Gastroesophageal sphincter (tissue), 4 donors: ENCODE measurements around the gene IQCM. TPM values are rescaled to one million over a fixed set of nuclear protein-coding genes. Genes with fewer than 3 reads are reported as not detected.

Source experiments
- ATAC-seq: fragments of 150-250 bp; one replicate; pipeline ENCODE4 v1.9.1; 2016; ENCODE audit warnings: mild to moderate bottlenecking, moderate library complexity
- H3K27ac ChIP-seq, 4 donors: fragments of 200-600 bp; sonication (generic) in 3 of 4; 1 replicate in 3 of 4; 2 replicates in 1 of 4; pipeline ENCODE4 v1.5.1; 2016 to 2019
- H3K27me3 ChIP-seq: fragments of 200-600 bp; sonication (generic); one replicate; pipeline ENCODE4 v1.5.1; 2019
- H3K36me3 ChIP-seq, 2 donors: fragments of 200-600 bp; sonication (generic); one replicate each; pipeline ENCODE4 v1.5.1; 2019; ENCODE audit warnings: control low read depth in 1 of 2
- H3K4me1 ChIP-seq, 3 donors: fragments of 200-600 bp; sonication (generic); 1 replicate in 2 of 3; 2 replicates in 1 of 3; pipeline ENCODE4 v1.5.1; 2016 to 2019; ENCODE audit warnings: control low read depth in 2 of 3
- H3K4me3 ChIP-seq, 2 donors: fragments of 200-600 bp; sonication (generic); one replicate each; pipeline ENCODE4 v1.5.1; 2019; ENCODE audit warnings: mild to moderate bottlenecking in 1 of 2, moderate library complexity in 1 of 2
- H3K9me3 ChIP-seq, 3 donors: fragments of 200-600 bp; sonication (generic); one replicate each; pipeline ENCODE4 v1.5.1; 2017 to 2019; ENCODE audit warnings: control low read depth in 2 of 3
- EP300 ChIP-seq: sonication (generic); formaldehyde crosslinking; IDR thresholded peaks from one replicate; pipeline ENCODE4 v1.6.1; 2017; ENCODE audit warnings: antibody characterized with exemption, mild to moderate bottlenecking
- POLR2A ChIP-seq, 2 donors: fragments of 450-650 bp; IDR thresholded peaks; one replicate each; pipeline ENCODE4 v1.6.1; 2017; ENCODE audit warnings: antibody characterized with exemption in 2 of 2, mild to moderate bottlenecking in 2 of 2, moderate library complexity in 1 of 2
- POLR2AphosphoS5 ChIP-seq: sonication (generic); formaldehyde crosslinking; IDR thresholded peaks from one replicate; pipeline ENCODE4 v1.6.1; 2017; ENCODE audit warnings: antibody characterized with exemption
- WGBS, 2 donors: methylation state at CpG; one replicate each; pipeline ENCODE4 v1.1.5; 2018; ENCODE audit warnings: low coverage in 1 of 2; 5-methylcytosine and 5-hydroxymethylcytosine counted together
- total RNA-seq, 4 donors: library from RNA; depleted of rRNA; stranded (reverse); fragments of >200 nt; gene quantifications; one replicate each; pipeline ENCODE4 v1.1.0, GENCODE V29; 2016
- TF ChIP-seq, protein P1 (sequence below), 4 experiments: fragments of 200-600 bp in 2 of 4; fragments of 450-650 bp in 2 of 4; sonication (generic) in 1 of 4; IDR thresholded peaks; one replicate each; pipeline ENCODE4 v1.5.1; 2017 to 2019; ENCODE audit warnings: antibody characterized with exemption in 4 of 4, mild to moderate bottlenecking in 2 of 4, moderate library complexity in 2 of 4

Gene IQCM
- total RNA-seq, 4 donors from 2014 or later, result not detected

DNA sequence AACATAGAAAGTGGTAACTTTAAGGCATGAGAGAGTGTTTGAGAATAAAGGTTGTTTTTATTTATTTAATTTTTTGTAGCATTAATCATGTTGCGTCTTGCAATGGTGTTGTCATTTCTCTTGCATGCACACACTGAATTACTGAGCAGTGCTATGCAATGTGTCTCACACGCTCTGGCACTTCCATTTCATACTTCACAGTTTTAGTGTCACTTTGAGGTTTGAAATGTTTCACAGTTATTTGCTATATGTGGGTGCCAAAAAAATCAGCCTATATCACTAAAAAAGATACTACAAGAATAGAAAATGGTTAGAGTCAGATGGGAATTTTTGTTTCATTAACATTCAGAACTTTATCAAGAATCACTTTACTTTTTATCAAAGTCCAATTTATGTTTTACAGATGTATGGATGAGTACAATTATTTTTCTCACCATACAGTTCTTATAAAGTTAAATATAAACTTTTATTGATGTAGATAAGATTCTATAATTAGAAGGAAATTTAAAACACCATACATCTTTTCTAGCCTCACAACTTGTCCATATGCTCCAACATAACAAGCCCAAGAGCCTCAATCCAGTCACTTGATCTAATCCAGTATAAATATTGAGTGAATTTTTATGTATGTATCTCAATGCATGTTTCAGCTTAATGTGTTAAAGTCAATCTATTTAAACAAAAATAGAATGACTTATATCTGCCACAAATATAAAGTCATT lies 114.0 kb downstream of the IQCM start:
- H3K27me3 ChIP-seq, result no peaks in the 10 kb centered on the region
- no peaks in the 10 kb centered on the region for H3K9me3 ChIP-seq
- TF ChIP-seq POLR2A (IDR thresholded peaks at IDR 0.05) (no peak), EP300 (no peak), POLR2AphosphoS5 (no peak)
- TF ChIP-seq, protein P1, sequence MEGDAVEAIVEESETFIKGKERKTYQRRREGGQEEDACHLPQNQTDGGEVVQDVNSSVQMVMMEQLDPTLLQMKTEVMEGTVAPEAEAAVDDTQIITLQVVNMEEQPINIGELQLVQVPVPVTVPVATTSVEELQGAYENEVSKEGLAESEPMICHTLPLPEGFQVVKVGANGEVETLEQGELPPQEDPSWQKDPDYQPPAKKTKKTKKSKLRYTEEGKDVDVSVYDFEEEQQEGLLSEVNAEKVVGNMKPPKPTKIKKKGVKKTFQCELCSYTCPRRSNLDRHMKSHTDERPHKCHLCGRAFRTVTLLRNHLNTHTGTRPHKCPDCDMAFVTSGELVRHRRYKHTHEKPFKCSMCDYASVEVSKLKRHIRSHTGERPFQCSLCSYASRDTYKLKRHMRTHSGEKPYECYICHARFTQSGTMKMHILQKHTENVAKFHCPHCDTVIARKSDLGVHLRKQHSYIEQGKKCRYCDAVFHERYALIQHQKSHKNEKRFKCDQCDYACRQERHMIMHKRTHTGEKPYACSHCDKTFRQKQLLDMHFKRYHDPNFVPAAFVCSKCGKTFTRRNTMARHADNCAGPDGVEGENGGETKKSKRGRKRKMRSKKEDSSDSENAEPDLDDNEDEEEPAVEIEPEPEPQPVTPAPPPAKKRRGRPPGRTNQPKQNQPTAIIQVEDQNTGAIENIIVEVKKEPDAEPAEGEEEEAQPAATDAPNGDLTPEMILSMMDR (IDR thresholded peaks at IDR 0.05), result no peak
- no peaks in the 10 kb centered on the region for H3K4me1 ChIP-seq
- H3K4me3 ChIP-seq, result no peak overlapping the region
- H3K36me3 ChIP-seq, result no peaks in the 10 kb centered on the region
- no peak overlapping the region for H3K27ac ChIP-seq
- no peak for ATAC-seq
- 79 to 93% methylated on average over 2 of the region's 2 CpGs for WGBS, 2 donors

DNA sequence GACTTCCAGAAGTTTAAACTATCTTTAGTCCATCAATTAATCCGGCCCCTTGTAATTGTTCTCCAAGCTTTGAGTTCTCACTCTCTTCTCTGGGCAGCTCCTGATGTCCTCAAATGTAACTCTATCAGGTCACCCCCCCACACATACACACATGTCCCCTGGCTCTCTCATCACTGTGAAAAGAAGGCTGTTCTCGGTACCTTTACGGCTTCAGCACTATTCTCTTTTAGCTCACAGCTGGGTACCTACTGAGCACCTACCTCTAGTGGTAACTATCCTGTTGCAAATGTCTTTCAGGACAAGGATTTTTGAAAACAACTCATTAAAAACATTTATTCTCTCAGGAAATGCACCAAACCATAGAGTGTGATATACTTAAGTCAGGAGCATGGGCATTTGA lies 115.4 kb downstream of the IQCM start:
- H3K4me1 ChIP-seq, result no peaks in the 10 kb centered on the region
- H3K9me3 ChIP-seq, result no peaks in the 10 kb centered on the region
- no peak overlapping the region for H3K27ac ChIP-seq
- 100% methylated on average over 1 to 3 of the region's 3 CpGs for WGBS, 2 donors
- TF ChIP-seq POLR2AphosphoS5 (no peak), POLR2A (IDR thresholded peaks at IDR 0.05) (no peak), EP300 (no peak)
- TF ChIP-seq, protein P1 (IDR thresholded peaks at IDR 0.05), result no peak
- no peak overlapping the region for H3K4me3 ChIP-seq
- H3K36me3 ChIP-seq, result no peaks in the 10 kb centered on the region
- no peaks in the 10 kb centered on the region for H3K27me3 ChIP-seq
- no peak for ATAC-seq

DNA sequence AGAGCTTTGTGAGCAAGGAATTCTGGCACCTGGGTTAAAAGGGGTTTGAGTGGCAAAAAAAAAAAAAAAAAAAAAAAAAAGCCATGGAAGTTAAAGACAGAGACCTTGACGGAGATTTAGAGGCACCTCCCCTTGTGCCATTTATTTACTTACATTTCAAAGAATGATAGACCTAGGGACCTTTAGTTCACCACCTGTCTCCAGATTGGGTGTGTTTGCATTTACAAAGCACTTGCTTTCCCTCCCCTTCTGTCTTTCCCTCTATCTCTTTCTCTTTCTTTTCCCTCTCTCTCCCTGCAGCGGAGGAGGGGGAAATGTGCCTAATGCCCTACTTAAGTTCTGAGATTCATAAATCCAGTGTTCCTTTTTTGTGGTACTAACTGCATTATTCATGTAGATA lies 116.0 kb downstream of the IQCM start:
- Histone ChIP-seq H3K27ac (no peak overlapping the region), H3K36me3 (no peaks in the 10 kb centered on the region), H3K4me3 (no peak overlapping the region), H3K9me3 (no peaks in the 10 kb centered on the region), H3K27me3 (no peaks in the 10 kb centered on the region), H3K4me1 (no peaks in the 10 kb centered on the region)
- 83 to 84% methylated on average over 2 of the region's 2 CpGs for WGBS, 2 donors
- ATAC-seq, result no peak
- no peak for TF ChIP-seq EP300
- TF ChIP-seq POLR2A (IDR thresholded peaks at IDR 0.05), result no peak
- TF ChIP-seq POLR2AphosphoS5, result no peak
- TF ChIP-seq, protein P1 (IDR thresholded peaks at IDR 0.05), result no peak

- ATAC-seq, result no peak
- Histone ChIP-seq H3K4me3 (no peak overlapping the region), H3K27me3 (no peaks in the 10 kb centered on the region), H3K9me3 (peaks cover 0 to 7% (median 0%) of the 10 kb centered on the region in 3 donors), H3K36me3 (no peaks in the 10 kb centered on the region), H3K27ac (no peak overlapping the region), H3K4me1 (no peaks in the 10 kb centered on the region)
- 66 to 89% methylated on average over 3 of the region's 3 CpGs for WGBS, 2 donors
- TF ChIP-seq POLR2A (IDR thresholded peaks at IDR 0.05) (no peak), EP300 (no peak), POLR2AphosphoS5 (no peak)
- TF ChIP-seq, protein P1 (IDR thresholded peaks at IDR 0.05), result no peak
These were observed 124.9 kb downstream of the IQCM start for GRCh38 chr4:149690726-149691125.

- no peak for ATAC-seq
- Histone ChIP-seq H3K4me3 (no peak overlapping the region), H3K27ac (no peak overlapping the region), H3K4me1 (no peaks in the 10 kb centered on the region), H3K27me3 (no peaks in the 10 kb centered on the region), H3K36me3 (no peaks in the 10 kb centered on the region), H3K9me3 (peaks cover 0 to 7% (median 0%) of the 10 kb centered on the region in 3 donors)
- TF ChIP-seq, protein P1 (IDR thresholded peaks at IDR 0.05), result no peak
- TF ChIP-seq POLR2A (IDR thresholded peaks at IDR 0.05), result no peak
- 58 to 75% methylated on average over 2 of the region's 2 CpGs for WGBS, 2 donors
These were observed 131.1 kb downstream of the IQCM start for GRCh38 chr4:149684516-149684915.
